Loucy (cell line): ENCODE data around the gene ANO6.
A peak's percentile ranks its signal among the peaks of the same experiment; 100 is the strongest.

ENCODE experiments used
- H2AFZ ChIP-seq: fragments of 200-600 bp; sonication (generic); 2 replicates; pipeline ENCODE4 v1.6.0; 2016; ENCODE audit warnings: antibody characterized with exemption, mild to moderate bottlenecking, low read length, moderate library complexity
- H3F3A ChIP-seq: fragments of 200-600 bp; 2 replicates; pipeline ENCODE4 v1.6.0; 2016; ENCODE audit warnings: antibody characterized with exemption, low read depth, mild to moderate bottlenecking
- H3K27me3 ChIP-seq: fragments of 200-600 bp; sonication (generic); 2 replicates; pipeline ENCODE4 v1.6.1; 2014; ENCODE audit warnings: low read length, mild to moderate bottlenecking; ENCODE audit not compliant: insufficient read depth, poor library complexity, severe bottlenecking
- H3K36me3 ChIP-seq: fragments of 200-600 bp; sonication (generic); 2 replicates; pipeline ENCODE4 v1.6.1; 2016; ENCODE audit warnings: low read length; ENCODE audit not compliant: insufficient read depth
- H3K4me1 ChIP-seq: fragments of 200-600 bp; sonication (generic); 2 replicates; pipeline ENCODE4 v1.5.1; 2014; ENCODE audit warnings: low read length, mild to moderate bottlenecking; ENCODE audit not compliant: insufficient read depth, poor library complexity, severe bottlenecking
- H3K4me2 ChIP-seq: fragments of 200-600 bp; sonication (generic); 2 replicates; pipeline ENCODE4 v1.6.0; 2014; ENCODE audit warnings: antibody characterized with exemption, low read length, low read depth, mild to moderate bottlenecking; ENCODE audit not compliant: poor library complexity, severe bottlenecking
- H3K4me3 ChIP-seq: fragments of 200-600 bp; sonication (generic); 2 replicates; pipeline ENCODE4 v1.5.1; 2014; ENCODE audit warnings: low read length, mild to moderate bottlenecking, mixed read lengths; ENCODE audit not compliant: poor library complexity, severe bottlenecking
- H3K79me2 ChIP-seq: fragments of 200-600 bp; sonication (generic); 2 replicates; pipeline ENCODE4 v1.6.1; 2014; ENCODE audit warnings: low read length; ENCODE audit not compliant: insufficient read depth
- H3K9ac ChIP-seq: fragments of 200-600 bp; sonication (generic); 2 replicates; pipeline ENCODE4 v1.6.0; 2014; ENCODE audit warnings: mild to moderate bottlenecking, low read depth, low read length, moderate library complexity; ENCODE audit not compliant: poor library complexity, severe bottlenecking
- H3K9me2 ChIP-seq: fragments of 200-600 bp; sonication (generic); replicated peaks from 2 replicates; pipeline ENCODE4 v1.6.1; 2016; ENCODE audit warnings: low read depth, low read length, mixed read lengths
- H3K9me3 ChIP-seq: fragments of 200-600 bp; sonication (generic); 2 replicates; pipeline ENCODE4 v1.6.1; 2014; ENCODE audit warnings: mild to moderate bottlenecking, antibody characterized with exemption, low read length, low read depth; ENCODE audit not compliant: insufficient read depth
- H4K20me1 ChIP-seq: fragments of 200-600 bp; sonication (generic); 2 replicates; pipeline ENCODE4 v1.6.0; 2014; ENCODE audit warnings: antibody characterized with exemption, low read length, mild to moderate bottlenecking; ENCODE audit not compliant: insufficient read depth, poor library complexity, severe bottlenecking
- CTCF ChIP-seq: fragments of 200-600 bp; sonication (generic); conservative IDR thresholded peaks from 2 replicates; pipeline ENCODE4 v1.5.1; 2014; ENCODE audit warnings: mild to moderate bottlenecking, antibody characterized with exemption, low read length
- EZH2phosphoT487 ChIP-seq: fragments of 200-600 bp; IDR thresholded peaks from 2 replicates; pipeline ENCODE4 v1.6.1; 2018; ENCODE audit warnings: antibody characterized with exemption, mild to moderate bottlenecking, moderate library complexity, borderline replicate concordance

Gene ANO6

GRCh38 chr12:45379261-45379660 is 163.4 kb downstream of the ANO6 start:
- no peaks in the 10 kb centered on the region for H3K9me2 ChIP-seq
- no peak overlapping the region for H3K4me3 ChIP-seq
- no peaks in the 10 kb centered on the region for H4K20me1 ChIP-seq
- no peak overlapping the region for H3K4me2 ChIP-seq
- no peaks in the 10 kb centered on the region for H3K9me3 ChIP-seq
- no peaks in the 10 kb centered on the region for H3K79me2 ChIP-seq
- no peak overlapping the region for H3K9ac ChIP-seq
- no peak overlapping the region for H2AFZ ChIP-seq
- H3F3A ChIP-seq = no peaks in the 10 kb centered on the region
- no peaks in the 10 kb centered on the region for H3K27me3 ChIP-seq
- no peaks in the 10 kb centered on the region for H3K4me1 ChIP-seq
- peaks cover 18% of the 10 kb centered on the region; the same call in 1 of the 2 replicates for H3K36me3 ChIP-seq
- TF ChIP-seq CTCF = no peak

- Histone ChIP-seq H3K4me2 (no peak overlapping the region), H3K9me2 (no peaks in the 10 kb centered on the region), H4K20me1 (no peaks in the 10 kb centered on the region), H3K4me1 (no peaks in the 10 kb centered on the region), H3K36me3 (peaks cover 31% of the 10 kb centered on the region; the same call in 1 of the 2 replicates), H3F3A (no peaks in the 10 kb centered on the region), H3K79me2 (no peaks in the 10 kb centered on the region), H3K27me3 (no peaks in the 10 kb centered on the region), H3K9me3 (no peaks in the 10 kb centered on the region), H2AFZ (no peak overlapping the region), H3K4me3 (no peak overlapping the region), H3K9ac (no peak overlapping the region)
- no peak for TF ChIP-seq CTCF
- TF ChIP-seq EZH2phosphoT487 = no peak
These were observed 165.5 kb downstream of the ANO6 start for GRCh38 chr12:45381351-45381750.

GRCh38 chr12:45388545-45388944 is 172.7 kb downstream of the ANO6 start:
- Histone ChIP-seq H3K4me2 (no peak overlapping the region), H3K4me3 (no peak overlapping the region), H3K79me2 (no peaks in the 10 kb centered on the region), H3K4me1 (no peaks in the 10 kb centered on the region), H4K20me1 (no peaks in the 10 kb centered on the region), H3K9me2 (no peaks in the 10 kb centered on the region), H2AFZ (no peak overlapping the region), H3K9ac (no peak overlapping the region), H3K9me3 (no peaks in the 10 kb centered on the region), H3F3A (no peaks in the 10 kb centered on the region), H3K36me3 (peaks cover 26% of the 10 kb centered on the region; the same call in 1 of the 2 replicates), H3K27me3 (no peaks in the 10 kb centered on the region)
- TF ChIP-seq EZH2phosphoT487 = no peak
- peak; percentile 67 for TF ChIP-seq CTCF
